OCI-M2 (cell line): Measurements from ENCODE around the gene ATXN10.
"Not testable (repeated sequence)": the region's sequence is repeated elsewhere in the genome, so short reads cannot be mapped to it uniquely, and the experiment has no call there.

Experiments used
- DNase-seq: peaks from one replicate; lab custom pipeline; 2025; ENCODE audit not compliant: unreplicated experiment; lab: John Stamatoyannopoulos, UW

ATXN10 gene

GRCh38 chr22:45781966-45782365 is 110.3 kb downstream of the ATXN10 start:
- DNase-seq: no peak

- no peak for DNase-seq
These were observed 111.4 kb downstream of the ATXN10 start for GRCh38 chr22:45783021-45783420.

GRCh38 chr22:45783690-45784089 is 112.1 kb downstream of the ATXN10 start:
- no peak for DNase-seq

- no peak for DNase-seq
These were observed 113.0 kb downstream of the ATXN10 start for GRCh38 chr22:45784357-45785277.

- DNase-seq: no peak
These were observed 113.8 kb downstream of the ATXN10 start for GRCh38 chr22:45785458-45785857.

- no peak for DNase-seq
These were observed 115.1 kb downstream of the ATXN10 start for GRCh38 chr22:45786726-45787125.

GRCh38 chr22:45787759-45788158 is 116.1 kb downstream of the ATXN10 start:
- no peak for DNase-seq

GRCh38 chr22:45788522-45788921 is 116.9 kb downstream of the ATXN10 start:
- no peak for DNase-seq

GRCh38 chr22:45790401-45790800 is 118.8 kb downstream of the ATXN10 start:
- no peak for DNase-seq

- DNase-seq: no peak
These were observed 121.5 kb downstream of the ATXN10 start for GRCh38 chr22:45793161-45793560.

- DNase-seq: no peak
These were observed 122.3 kb downstream of the ATXN10 start for GRCh38 chr22:45793892-45794291.

GRCh38 chr22:45796009-45796408 is 124.4 kb downstream of the ATXN10 start:
- not testable (repeated sequence) for DNase-seq

- no peak for DNase-seq
These were observed 127.7 kb downstream of the ATXN10 start for GRCh38 chr22:45799291-45799690.

GRCh38 chr22:45802054-45802453 is 130.4 kb downstream of the ATXN10 start:
- DNase-seq: no peak

GRCh38 chr22:45804319-45804985 is 132.8 kb downstream of the ATXN10 start:
- DNase-seq: no peak

- no peak for DNase-seq
These were observed 133.3 kb downstream of the ATXN10 start for GRCh38 chr22:45804986-45805325.

- no peak for DNase-seq
These were observed 133.8 kb downstream of the ATXN10 start for GRCh38 chr22:45805413-45805812.

- no peak for DNase-seq
These were observed 135.7 kb downstream of the ATXN10 start for GRCh38 chr22:45807156-45807915.

- no peak for DNase-seq
These were observed 141.3 kb downstream of the ATXN10 start for GRCh38 chr22:45812910-45813309.

- DNase-seq: no peak
These were observed 142.6 kb downstream of the ATXN10 start for GRCh38 chr22:45814198-45814597.

- DNase-seq: no peak
These were observed 145.1 kb downstream of the ATXN10 start for GRCh38 chr22:45816776-45817175.
